Mesenchymal stem cell (in vitro differentiated cells and primary cell): ENCODE measurements around the gene DMRTA2.

Experiments
- DNase-seq: peaks from one replicate; pipeline ENCODE4 v3.0.0-alpha.2; 2013
- H2AFZ ChIP-seq: one replicate; pipeline ENCODE4 v1.6.1; 2013; ENCODE audit warnings: low read depth, mild to moderate bottlenecking, control low read depth, inconsistent platforms, low read length, moderate library complexity
- H2AK5ac ChIP-seq: 2 replicates; pipeline ENCODE4 v1.6.1; 2013; ENCODE audit warnings: low read length, moderate library complexity, mild to moderate bottlenecking, inconsistent platforms; ENCODE audit not compliant: severe bottlenecking
- H2BK120ac ChIP-seq: one replicate; pipeline ENCODE4 v1.6.1; 2013; ENCODE audit warnings: low read depth, mild to moderate bottlenecking, inconsistent platforms, low read length, moderate library complexity
- H2BK12ac ChIP-seq, 2 experiments: one replicate each; pipeline ENCODE4 v1.6.1; 2013; ENCODE audit warnings: inconsistent platforms in 2 of 2, low read length in 2 of 2, mild to moderate bottlenecking in 2 of 2, moderate library complexity in 2 of 2, control low read depth in 1 of 2
- H2BK15ac ChIP-seq: one replicate; pipeline ENCODE4 v1.6.1; 2013; ENCODE audit warnings: mild to moderate bottlenecking, low read depth, inconsistent platforms; ENCODE audit not compliant: poor library complexity, severe bottlenecking
- H2BK5ac ChIP-seq: 2 replicates; pipeline ENCODE4 v1.6.1; 2013; ENCODE audit warnings: low read depth, mild to moderate bottlenecking, low read length, control low read depth, inconsistent platforms; ENCODE audit not compliant: poor library complexity, severe bottlenecking
- H3K14ac ChIP-seq, 2 experiments: one replicate each; pipeline ENCODE4 v1.6.1; 2013; ENCODE audit warnings: inconsistent platforms in 2 of 2, low read length in 2 of 2, control low read depth in 1 of 2, mild to moderate bottlenecking in 1 of 2, moderate library complexity in 1 of 2
- H3K18ac ChIP-seq, 2 experiments: one replicate each; pipeline ENCODE4 v1.6.1; 2013; ENCODE audit warnings: inconsistent platforms in 2 of 2, low read length in 2 of 2, control low read depth in 1 of 2, low read depth in 1 of 2, mild to moderate bottlenecking in 1 of 2
- H3K23ac ChIP-seq, 2 experiments: one replicate each; pipeline ENCODE4 v1.6.1; 2013; ENCODE audit warnings: inconsistent platforms in 2 of 2, low read length in 2 of 2, mild to moderate bottlenecking in 2 of 2, moderate library complexity in 2 of 2, control low read depth in 1 of 2
- H3K27ac ChIP-seq: 2 replicates; pipeline ENCODE4 v1.5.1; 2013; ENCODE audit warnings: mild to moderate bottlenecking, moderate library complexity, low read length, control low read depth, inconsistent platforms; ENCODE audit not compliant: poor library complexity, severe bottlenecking
- H3K27me3 ChIP-seq, 2 experiments: 2 replicates each; pipeline versions ENCODE4 v1.6.1 to v1.7.0; 2013; ENCODE audit warnings: low read length in 2 of 2, mild to moderate bottlenecking in 2 of 2, moderate library complexity in 2 of 2, control low read depth in 1 of 2, inconsistent platforms in 1 of 2; ENCODE audit not compliant: control insufficient read depth in 1 of 2, insufficient read depth in 1 of 2
- H3K36me3 ChIP-seq, 2 experiments: 2 replicates each; pipeline versions ENCODE4 v1.6.1 to v1.7.0; 2013; ENCODE audit warnings: low read length in 2 of 2, control low read depth in 1 of 2, inconsistent platforms in 1 of 2, low read depth in 1 of 2, mild to moderate bottlenecking in 1 of 2; ENCODE audit not compliant: insufficient read depth in 2 of 2, control insufficient read depth in 1 of 2
- H3K4ac ChIP-seq, 2 experiments: one replicate each; pipeline ENCODE4 v1.6.1; 2013; ENCODE audit warnings: inconsistent platforms in 2 of 2, low read length in 2 of 2, mild to moderate bottlenecking in 2 of 2, moderate library complexity in 2 of 2, control low read depth in 1 of 2, low read depth in 1 of 2
- H3K4me1 ChIP-seq: 2 replicates; pipeline ENCODE4 v1.6.1; 2013; ENCODE audit warnings: low read depth, low read length, control low read depth; ENCODE audit not compliant: control insufficient read depth, insufficient read depth
- H3K4me2 ChIP-seq: 2 replicates; pipeline ENCODE4 v1.6.1; 2013; ENCODE audit warnings: low read length, mild to moderate bottlenecking, inconsistent platforms; ENCODE audit not compliant: poor library complexity, severe bottlenecking
- H3K4me3 ChIP-seq, 2 experiments: 2 replicates each; pipeline versions ENCODE4 v1.5.1 to v1.7.0; 2013; ENCODE audit warnings: low read length in 2 of 2, mild to moderate bottlenecking in 2 of 2, control low read depth in 1 of 2, low read depth in 1 of 2; ENCODE audit not compliant: insufficient read depth in 1 of 2
- H3K79me1 ChIP-seq: replicated peaks from 2 replicates; pipeline ENCODE4 v1.6.1; 2013; ENCODE audit warnings: mild to moderate bottlenecking, control low read depth, low read length, inconsistent platforms; ENCODE audit not compliant: poor library complexity, severe bottlenecking
- H3K9ac ChIP-seq: 2 replicates; pipeline ENCODE4 v1.7.0; 2013; ENCODE audit warnings: mild to moderate bottlenecking, low read length, moderate library complexity
- H3K9me3 ChIP-seq: 2 replicates; pipeline ENCODE4 v1.7.0; 2013; ENCODE audit warnings: mild to moderate bottlenecking, low read length; ENCODE audit not compliant: control insufficient read depth
- H4K8ac ChIP-seq: one replicate; pipeline ENCODE4 v1.6.1; 2013; ENCODE audit warnings: inconsistent platforms, mild to moderate bottlenecking, low read length, moderate library complexity
- H4K91ac ChIP-seq: one replicate; pipeline ENCODE4 v1.6.1; 2013; ENCODE audit warnings: mild to moderate bottlenecking, low read length, inconsistent platforms
- WGBS: methylation state at CpG from one replicate; pipeline ENCODE4 v1.1.7; 2013; ENCODE audit warnings: mixed read lengths; 5-methylcytosine and 5-hydroxymethylcytosine counted together

Gene DMRTA2

GRCh38 chr1:50418600-50419109 is 4.6 kb downstream of the DMRTA2 start:
- H2BK120ac ChIP-seq = no peak overlapping the region
- no peak overlapping the region for H3K14ac ChIP-seq
- peak overlapping the region; percentile 86 for H3K4me2 ChIP-seq
- no peak overlapping the region for H4K8ac ChIP-seq
- DNase-seq = no peak
- no peak overlapping the region for H2BK12ac ChIP-seq
- no peak overlapping the region for H3K23ac ChIP-seq
- H2AFZ ChIP-seq = peak overlapping the region; percentile 55
- H3K79me1 ChIP-seq = no peaks in the 10 kb centered on the region
- no peak overlapping the region for H3K9ac ChIP-seq
- no peak overlapping the region for H2AK5ac ChIP-seq
- peak overlapping the region; percentile 47 to 49 for H3K4me3 ChIP-seq
- H3K4me1 ChIP-seq = peaks cover 53% of the 10 kb centered on the region
- H3K9me3 ChIP-seq = peaks cover 7% of the 10 kb centered on the region
- H3K27ac ChIP-seq = no peak overlapping the region
- WGBS = 5% methylated on average over 42 of the region's 64 CpGs
- H4K91ac ChIP-seq = no peak overlapping the region
- peaks cover 94 to 98% of the 10 kb centered on the region in 2 experiments for H3K27me3 ChIP-seq
- H2BK5ac ChIP-seq = no peak overlapping the region
- H3K4ac ChIP-seq = no peak overlapping the region
- H3K18ac ChIP-seq = no peak overlapping the region
- peaks cover 0 to 9% of the 10 kb centered on the region in 2 experiments for H3K36me3 ChIP-seq
- H2BK15ac ChIP-seq = no peak overlapping the region

DNA sequence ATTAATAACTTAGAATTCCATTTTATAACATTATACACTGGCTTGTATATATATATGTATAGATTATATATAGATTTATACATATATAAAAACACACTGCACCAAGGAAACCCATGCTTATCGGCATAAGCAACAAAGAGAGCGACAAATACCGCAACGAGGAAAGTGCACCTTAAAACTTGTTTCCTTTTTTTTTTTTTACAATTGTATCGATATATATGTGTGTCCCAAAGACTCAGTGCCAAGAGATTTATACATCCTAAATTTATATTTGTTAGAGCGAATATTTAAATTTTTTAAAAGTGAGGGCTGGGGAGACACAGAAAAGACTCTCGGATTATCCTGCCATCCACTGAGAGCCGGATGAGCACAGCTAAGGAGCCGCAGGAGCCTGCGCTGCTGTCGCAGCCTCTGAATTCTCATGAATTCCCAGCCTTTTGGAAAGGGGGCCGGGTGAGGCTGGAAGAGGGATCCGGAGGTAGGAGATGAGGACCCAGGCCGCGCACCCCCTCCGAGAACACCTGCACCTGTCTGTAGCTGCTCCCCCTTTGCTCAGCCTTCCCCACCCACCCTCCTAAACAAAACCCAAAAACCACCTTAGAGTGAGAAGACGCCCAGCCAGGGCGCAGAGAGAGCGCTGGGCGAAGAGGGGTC is 5.2 kb downstream of the DMRTA2 start:
- Histone ChIP-seq H3K79me1 (no peaks in the 10 kb centered on the region), H3K14ac (no peak overlapping the region), H2BK5ac (no peak overlapping the region), H3K18ac (no peak overlapping the region), H2AK5ac (no peak overlapping the region), H3K9me3 (peaks cover 7% of the 10 kb centered on the region), H4K91ac (no peak overlapping the region), H3K4me1 (peaks cover 47% of the 10 kb centered on the region), H3K23ac (no peak overlapping the region), H3K27me3 (peaks cover 94 to 96% of the 10 kb centered on the region in 2 experiments), H3K4ac (no peak overlapping the region), H3K9ac (no peak overlapping the region), H3K36me3 (peaks cover 0 to 9% of the 10 kb centered on the region in 2 experiments), H3K4me2 (peak overlapping the region; percentile 86), H2BK120ac (no peak overlapping the region), H2BK12ac (no peak overlapping the region), H3K4me3 (peak overlapping the region in 1 of 2 experiments; percentile 49), H2BK15ac (no peak overlapping the region), H4K8ac (no peak overlapping the region), H2AFZ (no peak overlapping the region), H3K27ac (no peak overlapping the region)
- WGBS = 12% methylated on average over 10 of the region's 20 CpGs
- DNase-seq = no peak

DNA sequence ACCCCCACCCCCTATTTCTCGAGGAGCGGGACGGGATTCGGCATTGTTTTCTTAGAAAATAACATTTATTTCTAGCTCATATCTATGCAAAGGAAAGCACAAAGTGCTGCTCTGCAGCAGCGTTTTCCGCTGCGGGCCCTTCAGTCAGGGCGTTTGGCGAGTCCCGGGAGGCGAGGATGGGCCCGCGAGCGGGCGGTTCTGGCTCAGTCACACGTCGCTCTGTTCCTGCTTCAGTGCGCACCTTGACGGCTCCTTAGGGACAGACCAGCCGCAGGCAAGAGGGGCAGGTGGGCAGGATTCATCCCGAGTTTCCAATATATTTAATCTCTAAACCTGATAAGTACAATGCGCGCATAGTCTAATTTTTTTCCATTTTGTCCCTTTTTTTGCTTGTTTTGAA is 5.7 kb downstream of the DMRTA2 start:
- WGBS = 3% methylated on average over 21 of the region's 23 CpGs
- Histone ChIP-seq H3K14ac (no peak overlapping the region), H2BK5ac (no peak overlapping the region), H3K36me3 (peaks cover 0 to 9% of the 10 kb centered on the region in 2 experiments), H4K91ac (no peak overlapping the region), H2BK120ac (no peak overlapping the region), H3K23ac (no peak overlapping the region), H3K18ac (no peak overlapping the region), H3K27ac (no peak overlapping the region), H3K4me2 (no peak overlapping the region), H2AK5ac (no peak overlapping the region), H3K4me3 (no peak overlapping the region), H3K4me1 (peaks cover 42% of the 10 kb centered on the region), H2BK15ac (no peak overlapping the region), H3K27me3 (peaks cover 94 to 96% of the 10 kb centered on the region in 2 experiments), H3K4ac (no peak overlapping the region), H3K79me1 (no peaks in the 10 kb centered on the region), H2AFZ (no peak overlapping the region), H3K9me3 (peaks cover 7% of the 10 kb centered on the region), H4K8ac (no peak overlapping the region), H3K9ac (no peak overlapping the region), H2BK12ac (no peak overlapping the region)
- DNase-seq = no peak

- no peak overlapping the region for H2BK120ac ChIP-seq
- DNase-seq = no peak
- WGBS = 4% methylated on average over 37 of the region's 46 CpGs
- peaks cover 90 to 92% of the 10 kb centered on the region in 2 experiments for H3K27me3 ChIP-seq
- H3K27ac ChIP-seq = no peak overlapping the region
- H2BK12ac ChIP-seq = no peak overlapping the region
- H3K4me2 ChIP-seq = peak overlapping the region; percentile 46
- peak overlapping the region; percentile 44 for H2AFZ ChIP-seq
- H3K9ac ChIP-seq = no peak overlapping the region
- H3K14ac ChIP-seq = no peak overlapping the region
- H3K23ac ChIP-seq = peak overlapping the region in 1 of 2 experiments; percentile 83
- no peak overlapping the region for H4K91ac ChIP-seq
- H2BK5ac ChIP-seq = no peak overlapping the region
- H3K36me3 ChIP-seq = peaks cover 0 to 9% of the 10 kb centered on the region in 2 experiments
- H3K4ac ChIP-seq = no peak overlapping the region
- H3K4me3 ChIP-seq = peak overlapping the region in 1 of 2 experiments; percentile 44
- no peak overlapping the region for H2AK5ac ChIP-seq
- no peak overlapping the region for H4K8ac ChIP-seq
- peaks cover 42% of the 10 kb centered on the region for H3K4me1 ChIP-seq
- H3K9me3 ChIP-seq = peaks cover 7% of the 10 kb centered on the region
- no peak overlapping the region for H3K18ac ChIP-seq
- no peaks in the 10 kb centered on the region for H3K79me1 ChIP-seq
- no peak overlapping the region for H2BK15ac ChIP-seq
Observed at GRCh38 chr1:50416553-50417453, 6.4 kb downstream of the DMRTA2 start.
